Stimulated activated CD4-positive, alpha-beta T cell treated with anti-CD3 and anti-CD28 coated beads, TNF-alpha, amount 100 ng/mL, for 4 hours (primary cell): ENCODE data around the gene ARHGAP26.

Experiments used
- DNase-seq, 3 experiments: peaks; one replicate each; pipeline ENCODE4 v3.0.0-alpha.2; 2020; ENCODE audit warnings: low read depth in 3 of 3

ARHGAP26 gene

DNA sequence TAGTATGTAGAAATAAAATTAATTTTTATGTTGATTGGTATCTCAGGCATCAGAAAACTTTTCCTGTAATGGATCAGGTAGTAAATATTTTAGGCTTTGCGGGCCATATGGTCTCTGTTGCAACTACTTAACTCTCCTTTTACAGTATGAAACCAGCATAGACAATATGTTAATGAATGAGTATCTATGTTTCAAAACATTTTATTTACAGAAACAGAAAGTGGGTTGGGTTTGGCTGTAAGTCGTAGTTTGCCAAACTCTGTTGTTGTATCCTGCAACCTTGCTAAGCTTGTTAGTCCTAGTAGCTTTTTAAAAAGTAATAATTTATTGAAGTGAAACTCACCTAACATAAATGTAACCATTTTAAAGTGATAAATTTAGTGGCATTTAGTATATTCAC lies 501.3 kb downstream of the ARHGAP26 start:
- DNase-seq = no peak

GRCh38 chr5:143274952-143275351 lies 504.8 kb downstream of the ARHGAP26 start:
- DNase-seq = no peak

DNA sequence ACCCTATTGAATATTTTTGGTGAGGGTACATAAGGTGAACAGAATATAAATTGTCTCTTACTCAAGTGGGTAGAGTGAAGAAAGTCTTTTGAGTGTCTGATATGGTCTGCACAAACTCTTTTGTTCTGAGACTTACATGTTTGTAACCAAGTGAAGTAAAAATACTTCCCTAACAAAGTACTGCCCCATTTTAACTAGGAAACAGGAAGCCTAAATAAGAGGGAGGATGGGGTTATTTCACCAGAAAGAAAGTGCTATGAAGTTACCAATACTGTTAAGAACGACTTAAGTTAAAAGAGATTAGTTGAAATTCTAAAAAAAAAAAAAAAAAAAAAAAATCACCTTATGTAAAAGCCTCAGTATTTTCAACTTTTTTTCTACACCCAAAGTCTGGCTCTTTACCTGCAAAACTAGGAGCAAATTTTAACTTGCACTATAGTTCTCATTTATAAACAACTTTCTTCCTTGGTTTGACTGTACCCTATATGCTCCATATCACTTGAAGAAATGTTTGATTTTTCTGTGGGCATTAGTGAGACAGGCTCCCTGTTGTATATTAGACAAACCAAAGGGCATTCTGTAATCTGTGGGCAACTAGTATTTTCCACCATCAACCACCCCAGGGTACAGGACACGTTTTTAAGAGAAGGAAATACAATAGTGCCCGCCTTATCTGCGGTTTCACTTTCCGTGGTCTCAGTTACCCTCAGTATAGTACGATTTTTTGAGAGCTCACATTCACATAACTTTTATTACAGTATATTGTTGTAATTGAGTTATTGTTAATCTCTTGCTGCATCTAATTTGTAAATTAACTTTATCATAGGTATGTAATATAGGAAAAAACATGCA lies 505.6 kb downstream of the ARHGAP26 start:
- no peak for DNase-seq

- no peak for DNase-seq
These were observed 507.4 kb downstream of the ARHGAP26 start for GRCh38 chr5:143277536-143277935.
